Measurements from ENCODE around the gene BCAP31. TPM values are rescaled to one million over a fixed set of nuclear protein-coding genes. Genes with fewer than 3 reads are reported as not detected.
A peak's percentile ranks its signal among the peaks of the same experiment; 100 is the strongest.

BCAP31 gene
- total and polyA plus RNA-seq, 2 of the 13 experiments (the other 11 are each of a cell fraction or from before 2014, with no cell fraction given) = 139 to 178 TPM

- TF ChIP-seq PRDM15 (CRISPR knock-in tag; IDR thresholded peaks at IDR 0.05) (no peak), MEF2D (CRISPR knock-in tag; IDR thresholded peaks at IDR 0.05) (peak; percentile 24; the same call in 1 of the 2 replicates), TBX2 (CRISPR knock-in tag; IDR thresholded peaks at IDR 0.05; ENCODE audit: borderline replicate concordance) (peak; percentile 74), ZNF580 (CRISPR knock-in tag; IDR thresholded peaks at IDR 0.05; ENCODE audit: borderline replicate concordance, low read depth) (peak; percentile 73; the same call in 1 of the 2 replicates), IKZF5 (CRISPR knock-in tag; IDR thresholded peaks at IDR 0.05) (0 out of 2 replicates have a peak, but pooled peaks have one; percentile 22), POGZ (CRISPR knock-in tag; IDR thresholded peaks at IDR 0.05) (no peak), SP5 (CRISPR knock-in tag; IDR thresholded peaks at IDR 0.05; ENCODE audit: borderline replicate concordance, low read depth) (0 out of 2 replicates have a peak, but pooled peaks have one; percentile 19), ZZZ3 (CRISPR knock-in tag; IDR thresholded peaks at IDR 0.05; ENCODE audit: borderline replicate concordance) (no peak), BATF2 (CRISPR knock-in tag; IDR thresholded peaks at IDR 0.05) (no peak), TOPORS (CRISPR knock-in tag; IDR thresholded peaks at IDR 0.05) (no peak), KDM5B (CRISPR knock-in tag; IDR thresholded peaks at IDR 0.05; ENCODE audit: borderline replicate concordance) (0 out of 2 replicates have a peak, but pooled peaks have one; percentile 24), ELK4 (CRISPR knock-in tag; IDR thresholded peaks at IDR 0.05; ENCODE audit: borderline replicate concordance) (no peak), U2AF2 (IDR thresholded peaks at IDR 0.05; ENCODE audit: low read depth, low read length) (no peak), HMG20B (CRISPR knock-in tag; conservative IDR thresholded peaks at IDR 0.05) (no peak), RXRA (CRISPR knock-in tag; IDR thresholded peaks at IDR 0.05) (peak; percentile 36), E2F1 (CRISPR knock-in tag; IDR thresholded peaks at IDR 0.05) (no peak), SPEN (CRISPR knock-in tag; IDR thresholded peaks at IDR 0.05; ENCODE audit: low read depth) (peak; percentile 72), TBX3 (IDR thresholded peaks at IDR 0.05; ENCODE audit: borderline replicate concordance) (no peak), ELF3 (CRISPR knock-in tag; IDR thresholded peaks at IDR 0.05) (peak; percentile 67), EED (CRISPR knock-in tag; IDR thresholded peaks at IDR 0.05) (no peak)
These were observed 586 bp downstream of the BCAP31 start (continued) for GRCh38 chrX:153723351-153724251.

Data from HepG2 (cell line).